ENCODE results near the gene USP26. TPM values are rescaled to one million over a fixed set of nuclear protein-coding genes. Genes with fewer than 3 reads are reported as not detected.

Gene USP26
- polyA plus RNA-seq, 2 of the 4 experiments (the other 2 are of a cell fraction) = not detected

DNA sequence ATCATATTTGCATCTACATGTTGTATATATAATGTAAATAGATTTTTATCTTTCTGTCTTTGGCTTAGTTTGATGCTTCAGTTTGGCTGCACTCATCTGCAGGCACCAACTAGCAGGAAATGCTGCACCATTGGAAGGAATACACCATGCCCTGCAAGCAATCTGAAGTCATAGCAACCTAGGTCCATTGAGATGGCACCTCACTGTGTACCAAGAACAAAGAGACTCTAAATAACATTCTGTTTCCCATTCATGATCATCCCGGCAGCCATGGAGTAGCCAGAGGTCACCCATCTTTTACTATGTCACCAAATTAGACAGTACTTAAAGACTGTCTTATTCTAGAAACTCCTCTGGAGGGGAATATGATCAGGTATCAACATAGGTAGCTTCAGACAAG lies 97.7 kb downstream of the USP26 start:
- ChIA-PET POLR2A (no interaction called here), CTCF (no interaction called here)
- DNase-seq (ENCODE audit: low read depth in 1 of 2, low spot score in 1 of 2) (no peak), ATAC-seq (no peak), FAIRE-seq (no peak)
- Histone ChIP-seq H3K4me2 (no peak overlapping the region), H3K27ac (no peak overlapping the region), H3K4me1 (no peaks in the 10 kb centered on the region), H3K9me3 (no peaks in the 10 kb centered on the region), H3K4me3 (no peak overlapping the region)
- 0% methylated on average over 1 of the region's 1 CpG for WGBS (ENCODE audit: missing lambda C conversion rate)
- TF ChIP-seq, protein P1, sequence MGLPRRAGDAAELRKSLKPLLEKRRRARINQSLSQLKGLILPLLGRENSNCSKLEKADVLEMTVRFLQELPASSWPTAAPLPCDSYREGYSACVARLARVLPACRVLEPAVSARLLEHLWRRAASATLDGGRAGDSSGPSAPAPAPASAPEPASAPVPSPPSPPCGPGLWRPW (IDR thresholded peaks at IDR 0.05) = no peak
- no peak for TF ChIP-seq ELK1 (IDR thresholded peaks at IDR 0.05; ENCODE audit: low read depth, low read length)
- TF ChIP-seq USF2 (IDR thresholded peaks at IDR 0.05) = no peak
- TF ChIP-seq TFCP2L1 (CRISPR knock-in tag; IDR thresholded peaks at IDR 0.05) = no peak
- TF ChIP-seq RARB (CRISPR knock-in tag; IDR thresholded peaks at IDR 0.05) = no peak
- no peak for TF ChIP-seq FOSL2 (IDR thresholded peaks at IDR 0.05)
- no peak for TF ChIP-seq FOSL2 (CRISPR knock-in tag; IDR thresholded peaks at IDR 0.05)
- no peak for TF ChIP-seq MAX (IDR thresholded peaks at IDR 0.05)
- no peak for TF ChIP-seq PHF8 (IDR thresholded peaks at IDR 0.05; ENCODE audit: borderline replicate concordance, low read depth)
- no peak for TF ChIP-seq ZC3H11A (IDR thresholded peaks at IDR 0.05)

- ChIA-PET POLR2A (no interaction called here), CTCF (interaction anchor here (1.4 kb wide), 1 partner anchor 14 kb away, joined by 3 read pairs; no protein-coding TSS in a partner anchor)
- WGBS (ENCODE audit: missing lambda C conversion rate) = 0% methylated on average over 2 of the region's 2 CpGs
- Histone ChIP-seq H3K4me1 (no peaks in the 10 kb centered on the region), H3K4me3 (no peak overlapping the region), H3K4me2 (no peak overlapping the region), H3K27ac (no peak overlapping the region), H3K9me3 (no peaks in the 10 kb centered on the region)
- TF ChIP-seq POLR2AphosphoS2 (conservative IDR thresholded peaks at IDR 0.05; ENCODE audit: low read length) = no peak
- TF ChIP-seq ZC3H11A (IDR thresholded peaks at IDR 0.05) = no peak
- TF ChIP-seq NFE2L2 (conservative IDR thresholded peaks at IDR 0.05; ENCODE audit: low read length) = no peak
- TF ChIP-seq CHD2 (IDR thresholded peaks at IDR 0.05; ENCODE audit: low read length, partially characterized antibody) = no peak
- no peak for TF ChIP-seq USF2 (IDR thresholded peaks at IDR 0.05)
- no peak for TF ChIP-seq MAFK (IDR thresholded peaks at IDR 0.05; ENCODE audit: partially characterized antibody)
- no peak for TF ChIP-seq ZSCAN20 (CRISPR knock-in tag; IDR thresholded peaks at IDR 0.05)
- TF ChIP-seq HMGXB4 (CRISPR knock-in tag; IDR thresholded peaks at IDR 0.05; ENCODE audit: borderline replicate concordance) = no peak
- no peak for TF ChIP-seq RARB (CRISPR knock-in tag; IDR thresholded peaks at IDR 0.05)
- no peak for TF ChIP-seq CBX2 (IDR thresholded peaks at IDR 0.05; ENCODE audit: borderline replicate concordance, low read depth)
- no peak for TF ChIP-seq HDAC2 (IDR thresholded peaks at IDR 0.05)
- no peak for TF ChIP-seq POLR2A (IDR thresholded peaks at IDR 0.05; ENCODE audit: low read length)
- TF ChIP-seq, protein P2, sequence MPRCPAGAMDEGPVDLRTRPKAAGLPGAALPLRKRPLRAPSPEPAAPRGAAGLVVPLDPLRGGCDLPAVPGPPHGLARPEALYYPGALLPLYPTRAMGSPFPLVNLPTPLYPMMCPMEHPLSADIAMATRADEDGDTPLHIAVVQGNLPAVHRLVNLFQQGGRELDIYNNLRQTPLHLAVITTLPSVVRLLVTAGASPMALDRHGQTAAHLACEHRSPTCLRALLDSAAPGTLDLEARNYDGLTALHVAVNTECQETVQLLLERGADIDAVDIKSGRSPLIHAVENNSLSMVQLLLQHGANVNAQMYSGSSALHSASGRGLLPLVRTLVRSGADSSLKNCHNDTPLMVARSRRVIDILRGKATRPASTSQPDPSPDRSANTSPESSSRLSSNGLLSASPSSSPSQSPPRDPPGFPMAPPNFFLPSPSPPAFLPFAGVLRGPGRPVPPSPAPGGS (IDR thresholded peaks at IDR 0.05) = no peak
- TF ChIP-seq NPAS2 (CRISPR knock-in tag; IDR thresholded peaks at IDR 0.05; ENCODE audit: borderline replicate concordance) = no peak
- no peak for TF ChIP-seq CBX8 (IDR thresholded peaks at IDR 0.05)
- no peak for TF ChIP-seq ELK1 (IDR thresholded peaks at IDR 0.05; ENCODE audit: low read depth, low read length)
- FAIRE-seq (no peak), ATAC-seq (no peak), DNase-seq (ENCODE audit: low read depth in 1 of 2, low spot score in 1 of 2) (no peak)
Measured at GRCh38 chrX:132990835-132991234, 106.1 kb downstream of the USP26 start.
